Endodermal cell (in vitro differentiated cells): Measurements from ENCODE around the gene ZBTB20. TPM values are rescaled to one million over a fixed set of nuclear protein-coding genes. Genes with fewer than 3 reads are reported as not detected.

Source experiments
- DNase-seq: peaks from one replicate; pipeline ENCODE4 v3.0.0-alpha.2; 2017
- H3K27ac ChIP-seq: 2 replicates; pipeline ENCODE4 v1.5.1; 2013; ENCODE audit warnings: mild to moderate bottlenecking, low read depth, low read length, moderate library complexity
- H3K27me3 ChIP-seq: 2 replicates; pipeline ENCODE4 v1.6.1; 2013; ENCODE audit warnings: mild to moderate bottlenecking, low read length, moderate library complexity; ENCODE audit not compliant: insufficient read depth, control insufficient read depth, poor library complexity, severe bottlenecking
- H3K36me3 ChIP-seq: 2 replicates; pipeline ENCODE4 v1.7.0; 2013; ENCODE audit warnings: mild to moderate bottlenecking, low read length, moderate library complexity; ENCODE audit not compliant: control insufficient read depth, insufficient read depth
- H3K4me1 ChIP-seq: one replicate; pipeline ENCODE4 v1.7.0; 2013; ENCODE audit warnings: low read length; ENCODE audit not compliant: control insufficient read depth, insufficient read depth
- H3K4me3 ChIP-seq: 2 replicates; pipeline ENCODE4 v1.5.1; 2013; ENCODE audit warnings: mild to moderate bottlenecking, low read length, moderate library complexity
- H3K9ac ChIP-seq: 2 replicates; pipeline ENCODE4 v1.6.1; 2013; ENCODE audit warnings: mild to moderate bottlenecking, low read length, moderate library complexity; ENCODE audit not compliant: poor library complexity, severe bottlenecking; ENCODE audit errors: extremely low read depth
- H3K9me3 ChIP-seq: 2 replicates; pipeline ENCODE4 v1.6.1; 2013; ENCODE audit warnings: mild to moderate bottlenecking, low read length, moderate library complexity; ENCODE audit not compliant: control insufficient read depth
- H3K27ac Mint-ChIP-seq: 2 replicates; pipeline ENCODE4 v1.8.0; 2020; ENCODE audit warnings: mixed read lengths
- H3K27me3 Mint-ChIP-seq: 2 replicates; pipeline ENCODE4 v1.8.0; 2021; ENCODE audit warnings: mild to moderate bottlenecking, mixed read lengths; ENCODE audit not compliant: insufficient read depth
- H3K36me3 Mint-ChIP-seq: 2 replicates; pipeline ENCODE4 v1.8.0; 2020; ENCODE audit warnings: low read depth, mixed read lengths
- H3K4me1 Mint-ChIP-seq: 2 replicates; pipeline ENCODE4 v1.8.0; 2020; ENCODE audit warnings: mixed read lengths
- H3K4me3 Mint-ChIP-seq: 2 replicates; pipeline ENCODE4 v1.8.0; 2020; ENCODE audit warnings: mild to moderate bottlenecking, moderate library complexity, mixed read lengths
- H3K9me3 Mint-ChIP-seq: 2 replicates; pipeline ENCODE4 v1.8.0; 2020; ENCODE audit warnings: mild to moderate bottlenecking, mixed read lengths
- CTCF ChIP-seq: fragments of 200-600 bp; sonication (generic); conservative IDR thresholded peaks from 2 replicates; pipeline ENCODE4 v1.5.0; 2021; ENCODE audit warnings: antibody characterized with exemption, mild to moderate bottlenecking
- WGBS, 2 experiments: methylation state at CpG; one replicate each; pipeline versions ENCODE4 v1.1.5 to v1.1.7; 2013; ENCODE audit warnings: missing lambda C conversion rate in 2 of 2, mixed read lengths in 1 of 2; ENCODE audit not compliant: insufficient coverage in 1 of 2, insufficient read length in 1 of 2; 5-methylcytosine and 5-hydroxymethylcytosine counted together
- total RNA-seq, 2 donors: library from RNA; stranded (reverse); fragmentation: NEBNext Ultra II Directional in 1 of 2; extraction: Animal tissue kit (Norgen Biotek cat#: 25700) in 1 of 2; gene quantifications; 2 replicates in 1 of 2; 3 replicates in 1 of 2; pipeline ENCODE4 v1.2.1, GENCODE V29; 2021

Gene ZBTB20
- total RNA-seq, 2 donors from 2014 or later, result 1.6 to 2.9 TPM

- Mint-ChIP-seq H3K4me3 (no peak overlapping the region), H3K27me3 (no peaks in the 10 kb centered on the region), H3K36me3 (no peaks in the 10 kb centered on the region), H3K4me1 (no peaks in the 10 kb centered on the region), H3K9me3 (no peaks in the 10 kb centered on the region), H3K27ac (no peak overlapping the region)
- 88 to 100% methylated on average over 1 of the region's 1 CpG for WGBS, 2 experiments
- Histone ChIP-seq H3K36me3 (no peaks in the 10 kb centered on the region), H3K4me3 (no peak overlapping the region), H3K9me3 (no peaks in the 10 kb centered on the region), H3K9ac (no peak overlapping the region), H3K27me3 (no peaks in the 10 kb centered on the region), H3K27ac (no peak overlapping the region), H3K4me1 (no peaks in the 10 kb centered on the region)
- TF ChIP-seq CTCF, result no peak
- no peak for DNase-seq
Observed at GRCh38 chr3:114762144-114762543, 384.9 kb downstream of the ZBTB20 start.

GRCh38 chr3:114760679-114761078 lies 386.4 kb downstream of the ZBTB20 start:
- Mint-ChIP-seq H3K9me3 (no peaks in the 10 kb centered on the region), H3K27me3 (no peaks in the 10 kb centered on the region), H3K36me3 (no peaks in the 10 kb centered on the region)

GRCh38 chr3:114758831-114759699 lies 388.0 kb downstream of the ZBTB20 start:
- H3K4me1 ChIP-seq, result no peaks in the 10 kb centered on the region
- DNase-seq, result no peak
- H3K27me3 Mint-ChIP-seq, result no peaks in the 10 kb centered on the region
- H3K36me3 ChIP-seq, result no peaks in the 10 kb centered on the region
- no peaks in the 10 kb centered on the region for H3K9me3 ChIP-seq
- H3K4me1 Mint-ChIP-seq, result no peaks in the 10 kb centered on the region
- no peak overlapping the region for H3K4me3 Mint-ChIP-seq
- H3K27ac Mint-ChIP-seq, result no peak overlapping the region
- H3K36me3 Mint-ChIP-seq, result no peaks in the 10 kb centered on the region
- H3K27ac ChIP-seq, result no peak overlapping the region
- no peak overlapping the region for H3K9ac ChIP-seq
- WGBS, 2 experiments, result 88 to 99% methylated on average over 6 to 8 of the region's 8 CpGs
- TF ChIP-seq CTCF, result no peak
- H3K4me3 ChIP-seq, result no peak overlapping the region
- no peaks in the 10 kb centered on the region for H3K9me3 Mint-ChIP-seq
- no peaks in the 10 kb centered on the region for H3K27me3 ChIP-seq

More at GRCh38 chr3:114760679-114761078, 386.4 kb downstream of the ZBTB20 start:
- Histone ChIP-seq H3K9ac (no peak overlapping the region), H3K4me1 (no peaks in the 10 kb centered on the region), H3K4me3 (no peak overlapping the region), H3K27ac (no peak overlapping the region), H3K9me3 (no peaks in the 10 kb centered on the region), H3K36me3 (no peaks in the 10 kb centered on the region), H3K27me3 (no peaks in the 10 kb centered on the region)
- DNase-seq, result no peak
- H3K27ac Mint-ChIP-seq, result no peak overlapping the region
- no peak overlapping the region for H3K4me3 Mint-ChIP-seq
- TF ChIP-seq CTCF, result no peak
- H3K4me1 Mint-ChIP-seq, result no peaks in the 10 kb centered on the region
